Effector CD4-positive, alpha-beta T cell (primary cell): ENCODE data around the gene CAMSAP1.
"Not testable (repeated sequence)": the region's sequence is repeated elsewhere in the genome, so short reads cannot be mapped to it uniquely, and the experiment has no call there.

ENCODE experiments used
- DNase-seq: peaks from one replicate; pipeline ENCODE4 v3.0.0-alpha.2; 2020

CAMSAP1 gene

GRCh38 chr9:135920973-135921585 is 13.7 kb upstream of the CAMSAP1 start:
- no peak for DNase-seq

GRCh38 chr9:135920256-135920930 is 13.0 kb upstream of the CAMSAP1 start:
- no peak for DNase-seq

- no peak for DNase-seq
These were observed 12.1 kb upstream of the CAMSAP1 start for GRCh38 chr9:135919318-135919890.

GRCh38 chr9:135916227-135916626 is 8.9 kb upstream of the CAMSAP1 start:
- DNase-seq = not testable (repeated sequence)

GRCh38 chr9:135914921-135915320 is 7.6 kb upstream of the CAMSAP1 start:
- DNase-seq = no peak

GRCh38 chr9:135911233-135911632 is 3.9 kb upstream of the CAMSAP1 start:
- DNase-seq = not testable (repeated sequence)

- DNase-seq = no peak
These were observed 3.4 kb upstream of the CAMSAP1 start for GRCh38 chr9:135910757-135911156.

GRCh38 chr9:135910216-135910615 is 2.9 kb upstream of the CAMSAP1 start:
- no peak for DNase-seq

- no peak for DNase-seq
These were observed 2.0 kb upstream of the CAMSAP1 start for GRCh38 chr9:135909371-135909770.

- DNase-seq = no peak
These were observed 1.4 kb upstream of the CAMSAP1 start for GRCh38 chr9:135908754-135909204.

- DNase-seq = no peak
These were observed 877 bp upstream of the CAMSAP1 start for GRCh38 chr9:135908093-135908753.

GRCh38 chr9:135907006-135907430 is 328 bp downstream of the CAMSAP1 start:
- DNase-seq = no peak

- no peak for DNase-seq
These were observed 898 bp downstream of the CAMSAP1 start for GRCh38 chr9:135906291-135907005.

GRCh38 chr9:135905380-135906258 is 1.7 kb downstream of the CAMSAP1 start:
- peak; percentile 31 for DNase-seq

GRCh38 chr9:135903786-135904520 is 3.4 kb downstream of the CAMSAP1 start:
- no peak for DNase-seq

GRCh38 chr9:135903358-135903656 is 4.0 kb downstream of the CAMSAP1 start:
- DNase-seq = no peak

GRCh38 chr9:135902655-135903357 is 4.5 kb downstream of the CAMSAP1 start:
- DNase-seq = no peak

- no peak for DNase-seq
These were observed 5.5 kb downstream of the CAMSAP1 start for GRCh38 chr9:135901826-135902225.

- DNase-seq = no peak
These were observed 6.2 kb downstream of the CAMSAP1 start for GRCh38 chr9:135901031-135901758.
